Measurements from ENCODE around the gene ZNF490.
"Not testable (repeated sequence)": the region's sequence is repeated elsewhere in the genome, so short reads cannot be mapped to it uniquely, and the experiment has no call there.

Gene ZNF490

DNA sequence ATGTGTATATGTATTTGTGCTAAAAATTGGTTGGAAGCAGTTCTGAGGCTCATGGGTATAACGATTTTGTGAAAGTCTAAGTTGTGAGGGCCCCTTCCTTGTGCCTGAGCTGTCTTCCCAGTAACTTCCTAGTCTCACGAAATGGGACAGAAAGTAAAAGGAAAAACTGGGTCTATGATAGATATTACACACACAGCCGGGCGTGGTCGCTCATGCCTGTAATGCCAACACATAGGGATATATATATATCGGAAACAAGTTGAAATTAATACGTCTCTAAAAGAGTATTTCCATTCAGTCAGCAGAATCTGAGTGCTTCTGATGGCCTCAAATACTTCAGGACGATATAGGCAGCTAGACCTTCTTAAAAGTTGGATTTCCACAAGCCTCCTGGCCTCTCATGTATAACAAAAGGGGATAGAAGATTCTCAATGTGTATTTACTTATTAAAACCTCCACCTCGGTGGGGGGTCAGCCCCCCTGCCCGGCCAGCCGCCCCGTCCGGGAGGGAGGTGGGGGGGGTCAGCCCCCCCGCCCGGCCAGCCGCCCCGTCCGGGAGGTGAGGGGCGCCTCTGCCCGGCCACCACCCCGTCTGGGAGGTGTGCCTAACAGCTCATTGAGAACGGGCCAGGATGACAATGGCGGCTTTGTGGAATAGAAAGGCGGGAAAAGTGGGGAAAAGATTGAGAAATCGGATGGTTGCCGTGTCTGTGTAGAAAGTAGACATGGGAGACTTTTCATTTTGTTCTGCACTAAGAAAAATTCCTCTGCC is 10.8 kb upstream of the ZNF490 start:
- DNase-seq: not testable (repeated sequence)

DNA sequence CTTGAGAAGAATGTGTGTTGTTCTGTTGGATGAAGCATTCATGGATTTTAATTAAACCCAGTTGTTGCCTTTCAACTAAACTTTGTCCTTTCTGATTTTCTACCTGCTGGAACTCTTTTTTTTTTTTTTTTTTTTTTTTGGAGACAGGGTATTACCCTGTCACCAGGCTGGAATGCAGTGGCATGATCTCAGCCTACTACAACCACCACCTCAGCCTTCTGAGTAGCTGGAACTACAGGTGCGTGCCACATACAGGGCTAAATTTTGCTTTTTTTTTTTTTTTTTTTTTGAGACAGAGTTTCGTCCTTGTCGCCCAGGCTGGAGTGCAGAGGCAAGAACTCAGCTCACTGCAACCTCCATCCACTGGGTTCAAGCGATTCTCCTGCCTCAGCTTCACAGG is 7.0 kb upstream of the ZNF490 start:
- DNase-seq: no peak

DNA sequence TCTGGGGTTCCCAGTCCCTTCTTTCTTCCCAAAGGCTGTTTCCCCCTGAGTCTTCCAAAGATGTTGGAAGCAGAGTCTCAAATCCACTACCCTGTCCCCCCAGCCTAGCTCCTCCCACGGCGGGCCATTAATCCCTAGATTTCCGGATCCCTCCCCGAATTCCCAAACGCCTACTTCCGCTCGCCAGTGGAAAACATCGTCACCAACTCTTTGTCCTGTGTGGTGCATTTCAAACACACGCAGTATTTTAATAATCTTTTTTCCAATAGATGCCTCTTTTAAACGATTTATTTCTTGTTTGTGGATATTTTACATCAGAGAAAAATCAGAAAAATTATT is 717 bp upstream of the ZNF490 start:
- DNase-seq: no peak

DNA sequence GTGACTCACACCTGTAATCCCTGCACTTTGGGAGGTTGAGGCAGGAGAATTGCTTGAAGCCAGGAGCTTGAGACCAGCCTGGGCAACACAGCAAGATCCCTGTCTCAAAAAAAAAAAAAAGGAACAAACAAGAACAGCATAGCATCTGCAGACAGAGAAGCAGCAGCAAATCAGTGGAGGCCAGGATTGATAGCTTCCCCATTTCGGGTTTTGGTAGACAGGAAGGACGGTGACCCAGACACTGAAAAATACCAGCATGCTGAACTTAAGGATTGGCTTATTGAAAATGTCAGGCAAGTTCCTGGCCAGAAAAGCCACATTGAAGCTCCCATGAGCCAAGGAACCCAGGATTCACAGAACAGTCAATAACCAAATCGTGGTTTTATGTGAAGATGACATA is 3.0 kb downstream of the ZNF490 start:
- no peak for DNase-seq

DNA sequence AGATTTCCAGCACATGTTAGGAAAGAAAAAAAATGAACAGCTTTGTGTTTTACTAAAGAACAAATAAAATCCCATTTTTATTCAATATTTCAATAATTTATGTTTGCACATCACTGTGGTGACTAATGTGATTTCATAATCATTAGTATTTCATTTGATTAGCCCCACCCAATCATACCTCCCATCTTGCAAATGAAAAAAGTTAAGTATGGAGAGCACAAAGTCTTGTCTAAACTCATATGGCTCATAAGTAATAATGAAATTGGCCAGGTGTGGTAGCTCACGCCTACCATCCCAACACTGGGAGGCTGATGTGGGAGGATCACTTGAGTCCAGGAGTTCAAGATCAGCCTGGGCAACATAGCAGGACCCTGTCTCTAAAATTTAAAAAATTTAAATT is 3.8 kb downstream of the ZNF490 start:
- DNase-seq: no peak

DNA sequence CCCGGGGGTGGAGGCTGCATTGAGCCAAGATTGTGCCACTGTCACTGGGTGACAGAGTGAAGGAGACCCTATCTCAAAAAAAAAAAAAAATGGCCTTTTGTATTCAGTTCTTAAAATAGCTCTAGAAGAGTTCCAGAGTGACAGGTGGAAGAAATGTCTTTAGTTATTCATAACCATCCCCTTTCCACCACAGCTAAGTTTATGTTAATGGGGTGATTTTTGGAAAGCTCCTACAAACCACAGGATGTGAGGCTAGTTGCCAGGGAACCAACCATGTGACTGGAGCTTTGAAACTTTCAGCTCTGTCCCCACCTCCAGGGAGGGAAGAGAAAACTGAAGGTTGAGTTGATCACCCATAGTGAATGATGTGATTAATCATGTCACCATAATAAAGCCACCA is 6.9 kb downstream of the ZNF490 start:
- DNase-seq: no peak

DNA sequence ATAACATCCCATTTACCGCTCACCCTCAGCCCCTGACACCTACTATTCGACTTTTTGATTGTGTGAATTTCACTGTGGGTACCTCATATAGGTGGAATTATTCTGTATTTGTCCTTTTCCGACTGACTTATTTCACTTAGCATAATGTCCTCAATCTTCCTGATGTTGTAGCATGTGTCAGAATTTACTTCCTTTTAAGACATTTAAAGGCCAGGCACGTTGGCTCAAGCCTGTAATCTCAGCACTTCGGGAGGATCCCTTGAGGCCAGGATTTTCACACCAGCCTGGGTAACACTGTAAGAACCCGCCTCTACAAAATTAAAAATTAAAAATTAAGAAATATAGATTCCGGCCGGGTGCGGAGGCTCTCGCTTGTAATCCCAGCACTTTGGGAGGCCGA is 13.0 kb downstream of the ZNF490 start:
- no peak for DNase-seq

DNA sequence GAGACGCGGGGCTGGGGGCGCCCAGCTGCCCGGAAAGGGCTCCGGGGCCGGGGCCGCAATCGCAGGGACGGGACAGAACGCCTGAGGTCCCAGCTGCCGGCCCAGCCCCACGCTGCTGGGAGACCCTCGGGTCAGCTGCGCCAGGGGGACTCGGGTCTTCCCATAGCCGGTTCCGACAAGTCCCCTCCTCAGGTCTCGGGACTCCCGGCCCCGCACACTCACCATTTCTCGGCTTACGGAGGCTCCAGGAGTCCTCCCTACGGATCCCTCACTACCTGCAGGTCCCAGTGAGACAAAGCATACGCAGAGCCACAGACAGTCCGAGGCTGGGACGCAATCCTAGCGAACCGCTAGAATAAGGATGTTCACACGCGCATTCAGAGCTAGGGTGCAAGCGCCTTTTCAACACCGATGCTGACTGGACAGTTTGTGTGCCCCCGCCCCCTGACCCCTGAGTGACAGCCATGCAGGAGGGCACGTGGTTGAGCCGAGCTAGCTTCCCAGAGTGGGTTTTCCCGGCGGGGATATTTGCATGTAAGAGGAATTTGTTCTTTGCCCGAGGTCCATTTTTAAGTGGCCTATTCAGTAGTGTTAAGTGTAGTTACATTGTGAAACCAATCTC is 13.6 kb downstream of the ZNF490 start:
- DNase-seq: no peak

DNA sequence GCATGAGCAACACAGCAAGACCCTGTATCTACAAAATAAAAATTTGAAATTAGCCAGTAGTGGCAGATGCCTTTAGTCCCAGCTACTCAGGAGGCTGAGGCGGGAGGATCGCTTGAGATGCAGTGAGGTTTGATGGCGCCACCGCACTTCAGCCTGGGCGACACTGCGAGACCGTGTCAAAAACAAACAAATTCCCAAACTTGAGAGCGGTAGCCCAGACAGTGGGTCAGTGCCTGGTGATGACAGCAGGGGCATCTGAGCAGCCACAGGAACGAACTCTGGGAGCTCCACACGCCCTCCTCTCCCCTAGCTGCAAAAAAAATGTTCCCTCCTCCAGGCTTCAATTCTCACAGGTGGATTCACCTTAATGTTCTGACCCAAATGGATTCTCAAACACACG is 14.1 kb downstream of the ZNF490 start:
- no peak for DNase-seq

DNA sequence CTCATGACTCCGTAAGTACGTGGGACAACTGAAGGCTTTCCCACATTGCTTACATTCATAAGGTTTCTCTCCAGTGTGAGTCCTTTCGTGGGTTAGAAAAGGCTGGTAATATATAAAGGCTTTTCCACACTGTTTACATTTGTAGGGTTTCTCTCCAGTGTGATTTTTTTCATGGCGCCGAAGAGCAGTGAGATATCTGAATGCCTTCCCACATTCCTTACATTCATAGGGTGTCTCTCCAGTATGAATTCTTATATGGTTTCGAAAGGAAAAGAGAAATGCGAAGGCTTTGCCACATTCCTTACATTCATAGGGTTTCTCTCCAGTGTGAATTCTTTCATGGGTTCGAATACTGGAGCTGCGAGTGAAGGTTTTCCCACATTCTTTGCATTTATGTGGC is 29.5 kb downstream of the ZNF490 start:
- no peak for DNase-seq

DNA sequence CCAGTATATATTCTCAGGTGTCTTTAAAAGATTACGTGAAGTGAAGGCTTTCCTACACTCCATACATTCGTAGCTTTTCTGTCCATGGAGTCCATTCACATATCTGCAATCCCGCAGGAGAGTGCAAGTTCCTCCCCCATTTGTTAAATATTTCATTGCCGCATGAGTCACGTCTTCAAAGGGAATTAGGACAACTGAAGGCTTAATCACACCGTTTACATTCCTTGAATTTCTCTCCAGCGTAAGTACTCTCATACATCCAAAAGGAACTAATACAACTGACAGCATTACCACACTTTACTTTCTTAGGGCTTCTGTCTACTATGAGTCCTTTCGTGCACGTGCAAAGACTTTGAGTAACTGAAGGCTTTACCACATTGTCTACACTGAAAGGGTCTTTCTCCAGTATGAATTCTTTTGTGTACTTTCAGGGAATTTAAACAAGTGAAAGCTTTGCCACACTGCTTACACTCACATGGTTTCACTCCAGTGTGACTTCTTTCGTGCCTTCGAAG is 30.4 kb downstream of the ZNF490 start:
- no peak for DNase-seq

DNA sequence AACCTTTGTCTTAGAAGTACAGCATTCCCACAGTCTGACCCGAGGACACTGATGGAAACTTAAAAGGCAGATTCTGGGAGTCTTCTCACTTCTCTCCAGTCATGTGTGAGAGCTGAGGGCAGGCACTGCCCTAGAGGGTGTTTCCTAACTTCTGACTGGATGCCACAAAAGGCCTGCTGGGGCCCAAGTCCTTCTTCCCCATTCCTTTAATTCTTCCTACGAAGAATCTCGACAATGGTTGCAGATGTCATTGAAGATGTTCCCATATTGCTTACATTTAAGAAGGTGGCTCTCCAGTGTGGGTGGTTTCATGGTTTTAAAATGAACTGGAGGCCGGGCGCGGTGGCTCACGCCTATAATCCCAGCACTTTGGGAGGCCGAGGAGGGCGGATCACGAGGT is 32.0 kb downstream of the ZNF490 start:
- DNase-seq: no peak

DNA sequence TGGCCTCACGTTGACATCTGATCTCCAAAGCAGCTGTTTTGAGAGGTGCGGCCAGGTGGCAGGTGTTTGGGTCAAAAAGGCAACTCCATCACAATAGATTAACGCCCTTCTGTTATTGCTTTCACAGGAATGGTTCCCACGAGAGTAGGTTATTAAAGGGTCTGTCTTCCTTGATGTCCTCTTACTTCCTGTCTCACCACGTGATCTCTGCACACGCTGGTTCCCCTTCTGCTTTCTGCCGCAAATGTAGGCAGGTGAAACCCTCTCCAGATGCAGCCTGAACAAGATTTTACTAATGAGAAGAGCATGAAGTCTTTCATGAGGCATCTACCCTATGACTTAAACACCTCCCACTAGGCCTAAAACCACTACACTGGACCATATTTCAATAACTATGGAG is 36.6 kb downstream of the ZNF490 start:
- no peak for DNase-seq

DNA sequence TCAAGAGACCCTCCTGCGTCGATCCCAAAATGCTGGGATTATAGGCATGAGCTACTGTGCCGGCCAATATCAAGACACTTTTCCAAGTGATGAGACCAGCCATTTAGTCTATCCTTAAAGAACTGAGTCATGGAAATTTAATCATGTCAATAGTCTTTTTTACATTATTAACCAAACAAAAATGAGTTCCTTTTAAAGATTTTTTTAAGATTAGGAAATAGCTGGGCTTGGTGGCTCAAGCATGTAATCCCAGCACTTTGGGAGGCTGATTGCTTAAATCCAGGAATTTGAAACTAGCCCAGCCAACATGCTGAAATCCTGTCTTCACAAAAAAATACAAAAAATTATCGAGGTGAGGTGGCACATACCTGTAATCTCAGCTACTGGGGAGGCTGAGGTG is 42.7 kb downstream of the ZNF490 start:
- DNase-seq: no peak

DNA sequence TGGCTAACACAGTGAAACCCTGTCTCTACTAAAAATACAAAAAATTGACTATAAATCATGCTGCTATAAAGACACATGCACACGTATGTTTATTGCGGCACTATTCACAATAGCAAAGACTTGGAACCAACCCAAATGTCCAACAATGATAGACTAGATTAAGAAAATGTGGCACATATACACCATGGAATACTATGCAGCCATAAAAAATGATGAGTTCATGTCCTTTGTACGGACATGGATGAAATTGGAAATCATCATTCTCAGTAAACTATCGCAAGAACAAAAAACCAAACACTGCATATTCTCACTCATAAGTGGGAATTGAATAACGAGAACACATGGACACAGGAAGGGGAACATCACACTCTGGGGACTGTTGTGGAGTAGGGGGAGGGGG is 44.2 kb downstream of the ZNF490 start:
- DNase-seq: not testable (repeated sequence)

DNA sequence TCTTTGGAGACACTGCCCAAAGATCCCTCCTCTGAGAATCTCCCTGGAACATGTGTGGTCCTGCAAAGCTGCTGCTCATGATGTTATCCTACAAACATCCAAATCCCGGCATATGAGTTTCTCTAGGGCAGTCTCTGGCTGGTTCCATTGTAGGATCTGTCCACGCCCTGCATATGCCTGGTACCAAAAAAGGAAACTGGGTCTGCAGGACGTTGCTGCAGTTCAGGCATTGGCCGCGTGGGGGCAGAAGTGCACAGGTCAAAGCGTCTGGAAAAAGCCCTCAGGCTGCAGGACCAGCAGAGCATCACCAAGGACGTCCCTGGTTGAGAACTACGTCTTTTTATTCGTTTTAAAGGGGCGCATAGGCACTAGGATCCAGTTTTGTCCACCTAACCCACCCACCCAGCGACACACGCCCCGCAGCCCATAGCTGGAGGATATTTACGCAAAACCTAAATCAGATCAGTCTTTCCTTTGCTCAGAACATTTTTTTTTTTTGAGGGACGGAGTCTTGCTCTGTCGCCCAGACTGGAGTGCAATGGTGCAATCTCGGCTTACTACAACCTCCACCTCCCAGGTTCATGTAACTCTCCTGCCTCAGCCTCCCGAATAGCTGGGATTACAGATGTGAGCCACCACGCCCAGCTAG is 46.5 kb downstream of the ZNF490 start:
- peak in 1 of 2 experiments; percentile 58 for DNase-seq

DNA sequence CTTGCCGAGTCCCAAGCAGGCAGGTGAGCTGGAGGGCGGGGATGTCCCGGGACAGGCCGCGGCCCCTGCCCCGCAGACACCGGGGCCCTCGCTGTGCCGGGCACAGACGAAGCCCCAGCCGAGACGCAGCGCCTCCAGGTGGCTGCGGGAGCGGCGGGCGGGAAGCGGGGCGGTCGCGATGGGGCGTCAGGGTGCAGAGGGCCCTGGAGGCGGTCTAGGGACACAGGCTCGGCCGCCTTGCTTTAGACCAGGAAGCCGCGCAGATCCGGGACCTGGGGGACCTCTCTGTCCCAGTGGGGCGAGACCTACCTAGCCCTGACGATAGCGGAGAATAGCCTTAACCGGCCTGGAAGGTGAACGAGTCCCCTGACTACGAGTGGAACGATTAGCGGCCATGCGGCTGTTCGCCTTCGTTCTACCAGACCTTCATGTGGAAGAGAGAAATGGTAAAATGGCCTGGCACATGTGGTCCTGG is 55.1 kb downstream of the ZNF490 start:
- no peak for DNase-seq

DNA sequence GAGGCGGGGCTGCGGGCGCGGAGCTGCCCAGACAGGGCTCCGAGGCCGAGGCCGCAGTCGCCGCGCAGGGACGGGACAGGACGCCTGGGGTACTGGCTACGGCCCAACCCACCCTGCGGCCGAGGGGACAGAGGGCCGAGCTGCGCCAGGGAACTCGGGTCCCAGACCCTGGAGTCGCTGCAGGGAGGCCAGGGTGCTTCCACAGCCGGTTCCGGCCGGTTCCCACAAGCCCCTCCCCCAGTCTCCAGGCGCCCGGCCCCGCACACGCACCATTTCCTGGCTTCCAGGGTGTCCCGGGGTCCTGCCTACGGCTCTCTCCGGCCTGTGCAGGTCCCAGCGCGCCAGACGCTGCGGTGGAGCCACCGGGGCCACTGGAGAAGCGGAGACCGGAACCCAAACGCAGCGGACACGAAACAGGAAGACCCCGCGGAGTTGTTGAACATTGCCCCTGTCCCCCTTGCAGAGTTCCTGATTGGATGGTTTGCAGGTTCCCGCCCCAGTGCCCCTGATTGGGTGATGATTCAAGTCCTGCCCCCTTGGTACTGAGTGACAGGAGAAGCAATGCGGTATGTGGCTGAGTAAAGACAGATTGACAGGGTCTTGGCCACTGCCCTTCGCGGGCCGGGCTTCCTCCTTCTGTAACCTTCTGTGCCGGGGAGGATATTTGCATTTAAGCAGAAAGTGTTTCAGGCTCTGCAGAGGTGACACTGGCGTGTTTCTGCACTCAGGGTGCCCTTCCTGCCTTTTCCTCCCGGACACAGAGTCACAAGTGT is 59.4 kb downstream of the ZNF490 start, which contains the start of gene ZNF564:
Gene ZNF564, minus strand, starts transcription at position 423 of the 773 bp plus-strand sequence. Its CDS starts 150 bp downstream, at position 273.
- peak; percentile 93 to 99 for DNase-seq

DNA sequence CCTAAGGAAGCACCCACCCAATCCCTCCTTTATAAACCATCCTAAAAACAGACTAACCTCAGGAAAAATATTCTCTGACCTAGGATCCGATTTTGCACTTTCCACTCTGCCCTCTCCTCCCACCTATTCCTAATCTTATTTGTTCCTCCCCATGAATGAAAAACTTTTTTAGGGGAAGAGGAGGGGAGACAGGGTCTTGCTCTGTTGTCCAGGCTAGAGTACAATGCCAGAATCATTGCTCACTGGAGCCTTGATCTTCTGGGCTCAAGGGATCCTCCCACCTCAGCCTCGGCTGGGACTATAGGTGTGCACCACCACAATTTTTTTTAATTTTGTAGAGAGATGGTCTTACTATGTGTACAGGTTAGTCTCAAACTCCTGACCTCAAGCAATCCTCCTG is 63.7 kb downstream of the ZNF490 start:
- DNase-seq: no peak

DNA sequence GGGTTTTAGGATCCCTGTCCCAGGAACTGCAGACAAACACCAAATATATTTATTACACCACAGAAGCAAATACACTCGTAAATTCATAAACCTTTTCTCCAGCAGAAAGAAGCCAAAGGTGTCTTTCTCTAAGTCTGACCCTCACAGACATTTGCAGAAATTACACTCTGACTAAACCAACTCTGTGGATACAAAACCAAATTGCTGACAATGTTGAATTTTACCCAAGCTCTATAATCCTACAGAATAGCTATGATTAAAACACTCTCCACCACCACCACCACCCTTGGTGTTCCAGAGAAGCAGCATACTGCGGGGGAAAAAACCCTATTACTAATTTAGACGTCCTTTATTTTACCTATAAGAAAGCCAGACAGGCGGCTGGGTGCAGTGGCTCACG is 64.5 kb downstream of the ZNF490 start:
- no peak for DNase-seq

DNA sequence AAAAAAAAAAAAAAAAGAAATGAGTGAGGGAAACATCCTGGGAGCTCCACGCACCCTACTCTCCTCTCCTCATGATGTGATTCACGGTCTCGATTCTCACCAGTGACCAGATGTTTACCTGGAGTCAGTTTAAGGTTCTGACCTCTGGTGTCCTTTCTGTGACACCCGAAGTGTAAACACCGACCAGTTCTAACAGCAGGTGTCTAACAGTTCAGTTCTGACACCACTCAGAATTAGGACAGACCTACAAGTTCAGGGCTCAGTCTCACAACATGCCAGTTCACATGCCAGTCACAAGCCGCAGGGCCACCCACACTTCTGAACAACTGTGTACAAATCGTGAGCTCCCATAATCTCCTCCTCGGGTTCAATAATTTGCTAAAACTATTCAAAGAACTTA is 65.3 kb downstream of the ZNF490 start:
- DNase-seq: no peak

DNA sequence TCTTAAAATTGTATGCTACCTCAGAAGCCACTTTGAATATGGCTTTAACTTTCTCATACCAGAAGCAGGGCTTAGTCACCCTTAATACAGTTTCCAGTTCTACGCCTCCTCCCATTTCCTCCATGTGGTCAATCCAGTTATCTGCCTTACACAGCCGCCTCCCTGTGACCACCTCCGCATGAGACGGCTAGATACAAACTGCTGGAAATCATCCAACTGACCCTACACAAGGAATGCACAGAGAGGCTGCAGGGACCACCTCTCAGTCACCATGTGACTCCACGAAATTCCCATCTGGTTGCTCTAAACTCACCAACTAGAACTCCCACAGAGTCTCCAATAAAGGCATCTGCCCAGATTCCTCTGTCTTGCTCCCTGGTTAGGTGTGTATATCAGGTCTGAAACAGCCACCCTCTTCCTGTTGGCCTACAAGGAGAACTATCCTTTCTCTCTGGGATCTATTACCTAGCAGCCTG is 66.2 kb downstream of the ZNF490 start:
- no peak for DNase-seq

DNA sequence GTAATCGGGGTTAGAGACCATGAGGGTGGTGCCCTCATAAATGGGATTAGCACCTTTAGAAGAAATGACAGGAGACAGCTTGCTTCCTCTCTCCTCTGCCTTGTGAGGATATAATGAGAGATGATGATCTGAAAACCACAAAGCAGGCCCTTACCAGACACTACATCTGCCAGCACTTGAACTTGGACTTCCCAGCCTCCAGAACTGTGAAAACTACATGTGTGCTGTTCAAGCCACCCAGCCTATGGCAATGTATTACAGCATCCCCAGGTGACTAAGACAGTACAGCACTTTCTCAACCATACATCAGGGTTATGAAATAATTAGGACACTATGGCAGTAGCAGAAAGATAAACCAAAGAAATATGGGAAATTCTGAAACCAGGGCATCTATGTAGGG is 66.8 kb downstream of the ZNF490 start:
- no peak for DNase-seq

Data from cerebellar nuclear complex (tissue), 1 donor.